Measurements from ENCODE around the gene PPIE.

PPIE gene

DNA sequence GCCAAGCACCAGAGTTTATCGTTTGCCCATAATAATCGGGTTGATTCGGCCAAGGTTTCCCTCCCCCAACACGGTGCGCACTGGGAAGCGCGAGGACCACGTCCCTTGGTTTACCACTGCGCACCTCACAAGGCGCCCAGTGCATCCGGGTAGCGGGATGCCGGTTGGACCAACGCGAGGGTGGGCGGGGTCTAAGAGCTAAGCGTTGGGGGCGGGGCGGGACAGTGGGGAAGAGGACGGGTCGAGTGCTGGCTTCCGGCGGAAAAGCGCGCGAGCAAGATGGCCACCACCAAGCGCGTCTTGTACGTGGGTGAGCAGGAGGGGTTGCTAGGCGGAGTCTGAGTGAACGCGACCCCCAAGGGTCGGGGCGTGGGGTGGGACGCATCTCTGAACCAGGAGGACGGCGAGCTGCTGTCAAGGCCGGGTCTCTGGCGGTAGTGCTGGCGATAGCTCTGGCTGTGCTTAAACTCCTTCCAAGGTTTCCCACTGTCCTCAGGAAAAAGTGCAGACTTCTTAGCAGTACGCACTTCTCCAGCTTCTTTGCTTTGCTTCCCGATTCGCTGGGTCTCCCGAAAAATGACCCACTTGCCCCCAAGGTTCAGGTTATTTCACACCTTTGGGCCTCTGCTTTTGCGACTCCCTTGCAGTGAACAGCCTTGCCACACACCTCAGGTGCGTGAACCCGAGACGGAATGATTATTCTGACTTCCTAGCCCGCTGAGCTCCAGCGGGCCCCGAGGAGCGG, at the start of gene PPIE:
Gene PPIE (plus strand): TSS at position 261 of the 745 bp plus-strand sequence. CDS start 19 bp downstream, at position 280.
- DNase-seq (ENCODE audit: low read depth) = peak; percentile 66

DNA sequence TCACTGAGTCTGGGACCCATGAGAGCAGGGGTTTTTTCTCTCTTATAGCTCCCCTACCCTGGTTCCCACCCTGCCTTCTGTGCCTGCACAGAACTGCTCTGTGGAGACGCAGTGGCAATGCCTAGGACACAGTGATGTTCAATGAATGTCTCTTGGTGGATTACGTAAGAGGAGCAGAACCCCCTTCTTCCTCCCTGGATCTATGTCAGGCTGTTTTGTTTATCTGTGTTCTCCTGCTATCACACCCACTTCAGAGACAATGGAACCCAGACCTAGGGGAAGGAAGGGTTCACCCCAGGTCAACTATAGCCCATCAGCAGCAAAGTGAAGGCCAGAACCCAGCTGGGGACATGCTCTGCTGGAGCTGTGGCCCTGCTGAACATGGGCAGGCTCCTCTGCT, 49.5 kb upstream of the PPIE start:
- DNase-seq (ENCODE audit: low read depth) = no peak

DNA sequence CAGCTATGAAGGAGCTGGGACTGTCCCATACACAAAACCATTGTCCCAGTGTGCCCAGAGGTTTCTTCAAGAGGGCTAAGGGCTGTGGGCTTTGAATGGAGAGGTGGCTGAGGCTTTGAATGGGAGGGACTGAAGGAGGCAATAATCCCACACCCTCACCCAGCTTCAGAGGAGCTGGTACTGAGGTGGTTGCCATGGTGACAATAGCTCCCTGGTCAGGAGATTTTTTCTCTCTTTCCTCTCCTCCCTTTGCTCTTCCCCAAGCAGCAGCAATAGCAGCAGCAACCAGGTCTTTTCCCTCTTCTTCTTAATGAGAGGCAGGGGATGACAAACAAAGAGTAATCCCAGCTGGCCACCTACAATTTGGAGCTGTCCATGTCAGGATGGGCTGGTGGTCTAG, 49.0 kb upstream of the PPIE start:
- no peak for DNase-seq (ENCODE audit: low read depth)

DNA sequence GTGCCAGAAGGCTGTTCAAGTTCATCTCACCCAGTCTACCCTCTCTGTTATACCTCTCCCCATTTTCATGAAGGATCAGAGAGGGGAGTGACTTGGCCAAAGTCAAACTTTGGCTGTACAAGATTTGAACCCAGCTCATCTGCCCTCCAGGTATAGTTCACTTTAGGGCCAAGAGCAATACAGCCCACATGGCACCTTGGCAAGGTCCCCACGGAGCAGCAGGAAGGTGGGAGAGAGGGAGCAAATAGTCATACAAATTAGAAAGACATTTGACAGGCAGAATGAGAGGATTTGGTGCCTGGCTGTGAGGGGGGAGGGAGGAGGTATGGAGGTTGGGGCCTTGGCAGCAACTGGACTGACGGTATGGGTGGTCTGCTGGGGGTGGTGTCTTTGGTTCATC, 48.5 kb upstream of the PPIE start:
- no peak for DNase-seq (ENCODE audit: low read depth)

DNA sequence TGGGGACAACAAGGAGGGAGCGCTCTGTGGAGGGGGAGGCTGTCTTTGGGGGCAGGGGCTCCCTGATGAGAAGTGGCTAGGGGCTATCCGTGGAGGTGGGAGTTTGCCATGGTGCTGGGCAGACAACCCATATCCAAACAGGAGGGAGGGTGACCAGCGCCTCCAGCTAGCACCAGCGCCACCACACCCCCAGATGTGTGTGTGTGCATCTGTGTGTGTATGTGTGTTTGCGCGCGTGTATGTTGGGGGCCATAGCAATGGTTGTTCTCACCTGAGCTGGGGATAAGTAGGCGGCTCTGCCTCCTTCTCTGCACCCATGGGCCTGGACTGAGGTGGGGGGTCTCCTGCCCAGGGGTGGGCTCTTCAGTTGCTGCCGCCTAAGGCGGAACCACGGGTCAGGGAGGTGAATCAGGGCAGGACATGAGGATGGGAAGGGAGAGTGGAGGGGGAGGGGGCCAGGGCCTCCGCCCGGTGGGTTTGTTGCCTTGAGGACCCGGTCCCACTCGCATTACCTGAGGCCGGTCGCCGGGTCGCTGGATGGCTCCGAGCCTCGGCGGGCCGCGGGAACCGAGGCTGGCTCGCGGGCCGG, 47.8 kb upstream of the PPIE start:
- DNase-seq (ENCODE audit: low read depth) = no peak

DNA sequence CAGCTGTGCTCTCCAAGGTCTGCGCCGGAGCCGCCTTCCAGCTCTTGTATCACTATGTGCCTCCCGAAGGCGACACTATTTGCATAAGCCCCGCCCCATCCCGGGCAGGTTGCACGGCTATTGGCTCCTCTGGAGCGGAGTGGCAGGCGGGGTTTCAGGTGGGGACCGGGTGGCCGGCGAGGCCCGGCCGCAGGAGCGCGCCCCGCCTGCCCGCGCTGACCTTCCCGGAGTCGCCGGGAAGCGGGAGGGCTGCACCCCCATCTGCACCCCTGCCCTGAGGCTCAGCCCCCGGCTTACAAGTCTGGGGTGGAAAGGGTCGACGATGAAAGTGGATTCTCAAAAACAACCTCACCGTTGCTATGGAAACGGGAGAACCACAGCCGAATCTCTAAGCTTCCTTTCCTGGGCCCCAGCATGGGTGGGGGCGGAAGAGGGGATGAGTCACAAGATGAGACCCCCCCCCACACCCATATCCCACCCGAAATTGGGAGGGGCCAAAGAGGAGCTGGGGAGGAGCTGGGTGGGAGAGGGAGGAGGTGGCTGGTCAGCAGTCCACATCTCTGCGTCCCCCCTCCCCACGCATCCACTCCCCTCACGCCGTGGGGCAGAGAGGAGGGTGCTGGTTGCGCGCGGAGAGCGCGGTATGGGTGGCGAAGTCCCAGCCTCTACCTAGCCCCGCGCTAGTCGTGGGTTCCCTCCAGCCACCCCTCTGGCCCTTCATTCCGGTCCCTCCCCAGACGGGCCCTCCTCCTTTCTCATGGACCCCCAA, 47.1 kb upstream of the PPIE start, which contains the start of gene HPCAL4:
Gene HPCAL4 (minus strand): TSS at position 51 of the 769 bp plus-strand sequence. CDS start 6,830 bp downstream, outside the sequence.
- peak; percentile 29 for DNase-seq (ENCODE audit: low read depth)

DNA sequence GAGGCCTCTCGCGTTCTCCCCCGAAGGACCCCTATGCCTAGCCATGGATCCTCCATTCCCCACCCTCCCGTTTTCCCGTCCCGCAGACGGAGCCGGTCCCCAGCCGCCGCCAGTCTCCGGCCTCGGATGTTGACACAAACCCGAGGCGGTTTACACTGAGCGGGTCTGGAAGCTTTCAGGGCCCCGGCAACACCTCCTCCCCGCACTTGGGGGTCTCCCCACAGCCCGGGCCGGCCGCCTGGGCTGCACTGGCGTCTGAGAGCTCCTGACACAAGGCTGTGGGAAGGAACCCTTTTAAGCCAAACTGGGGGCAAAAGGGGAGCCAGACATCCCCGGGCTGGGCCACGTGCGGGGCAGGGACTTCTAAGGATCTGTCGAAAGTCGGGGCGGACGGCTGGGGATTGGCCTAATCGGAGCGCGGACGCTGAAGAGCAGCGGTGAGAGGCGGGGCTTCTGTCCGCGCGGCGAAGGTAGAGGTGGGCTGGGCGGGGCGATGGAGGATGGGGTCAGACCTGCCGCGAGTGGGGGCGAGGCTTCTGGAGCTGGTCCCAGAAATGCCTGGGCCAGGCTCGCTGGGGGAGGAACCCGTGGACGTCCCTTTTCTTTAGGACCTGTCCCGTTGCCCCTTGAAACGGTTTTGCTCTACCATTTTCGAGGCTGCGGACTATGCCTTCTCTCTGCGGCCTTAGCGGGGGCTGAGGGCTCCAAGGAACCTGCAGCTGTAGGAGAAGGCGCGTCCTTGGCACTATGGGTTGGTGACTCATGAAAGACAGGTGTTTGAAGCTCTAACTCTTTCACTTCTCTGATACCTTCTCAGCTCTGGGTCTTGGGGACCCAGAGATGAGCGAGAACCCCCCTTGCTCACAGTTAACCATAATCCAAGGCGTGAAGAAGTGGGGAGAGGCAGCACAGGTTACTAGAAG, 46.3 kb upstream of the PPIE start:
- no peak for DNase-seq (ENCODE audit: low read depth)

DNA sequence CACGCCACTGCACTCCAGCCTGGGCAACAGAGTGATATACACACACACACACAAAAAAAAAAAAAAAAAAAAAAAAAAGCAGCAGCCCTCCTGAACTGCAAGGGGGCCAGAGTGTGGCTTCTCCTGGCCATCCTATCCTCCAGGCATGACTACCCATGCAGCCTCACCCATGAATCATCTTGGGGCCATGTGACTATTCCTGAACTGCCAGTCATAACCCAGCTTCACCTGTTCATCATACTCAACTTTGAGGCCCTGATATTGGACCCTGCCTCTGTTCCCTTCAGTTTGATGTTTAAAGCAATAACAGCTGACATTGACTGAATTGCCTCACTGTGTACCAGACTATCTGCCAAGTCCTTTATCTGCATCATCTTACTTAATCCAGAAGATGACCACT, 44.7 kb upstream of the PPIE start:
- no peak for DNase-seq (ENCODE audit: low read depth)

DNA sequence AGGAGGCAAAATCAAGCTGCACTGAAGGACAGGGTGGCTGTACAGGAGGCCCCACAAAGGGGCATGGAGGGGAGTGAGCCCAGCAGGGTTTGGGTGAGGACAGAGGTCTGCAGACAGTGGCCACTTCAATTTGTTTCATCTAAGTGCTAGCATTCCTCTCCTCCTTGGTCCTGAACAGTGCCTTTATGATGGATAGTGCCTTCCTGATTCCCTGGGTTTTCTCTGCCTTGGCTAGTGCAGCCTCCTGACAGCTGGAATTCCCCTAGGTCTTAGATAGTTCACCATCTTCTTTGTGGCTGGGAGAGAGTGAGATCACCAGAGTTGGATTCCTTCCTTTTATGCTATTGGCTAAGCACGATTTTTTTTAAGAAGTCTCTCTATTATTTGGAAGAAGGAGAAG, 43.7 kb upstream of the PPIE start:
- no peak for DNase-seq (ENCODE audit: low read depth)

DNA sequence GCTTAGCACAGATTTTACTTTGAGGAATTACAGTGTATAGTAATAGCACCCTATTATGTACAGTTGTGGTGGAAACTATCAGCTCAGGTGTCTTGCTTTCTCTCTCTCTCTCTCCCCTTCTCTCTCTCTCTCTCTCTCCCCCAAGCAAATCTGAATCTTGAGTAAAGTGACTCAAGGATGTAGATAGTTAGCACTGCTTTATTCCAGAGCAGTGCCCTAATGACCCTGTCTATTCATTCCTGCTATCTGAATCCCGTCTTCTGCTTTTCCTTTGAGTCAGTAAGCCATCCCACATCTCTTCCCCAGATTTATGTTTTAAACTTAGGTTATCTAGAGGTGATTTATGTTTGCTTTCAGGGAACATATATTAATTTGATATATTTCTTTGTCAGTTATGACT, 42.2 kb upstream of the PPIE start:
- DNase-seq (ENCODE audit: low read depth) = no peak

DNA sequence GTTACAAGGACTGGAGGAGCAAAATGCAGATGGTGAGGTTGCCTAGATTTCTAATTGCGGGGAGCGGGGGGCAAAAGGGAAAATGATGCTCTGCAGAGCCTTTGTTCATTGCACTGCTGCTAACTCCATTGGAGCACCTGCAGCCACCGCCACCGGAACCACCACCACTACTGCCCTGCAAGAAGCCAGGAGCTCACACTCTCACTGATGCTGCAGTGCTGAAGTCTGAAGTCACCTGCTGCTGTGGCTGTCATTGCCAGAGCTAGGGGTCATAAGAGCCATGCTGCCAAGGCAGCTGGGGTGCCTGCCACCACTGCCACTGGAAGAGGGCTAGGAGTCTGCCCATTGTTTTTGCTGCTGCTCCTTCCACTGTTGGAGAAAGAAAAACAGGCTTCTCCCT, 40.1 kb upstream of the PPIE start:
- DNase-seq (ENCODE audit: low read depth) = no peak

DNA sequence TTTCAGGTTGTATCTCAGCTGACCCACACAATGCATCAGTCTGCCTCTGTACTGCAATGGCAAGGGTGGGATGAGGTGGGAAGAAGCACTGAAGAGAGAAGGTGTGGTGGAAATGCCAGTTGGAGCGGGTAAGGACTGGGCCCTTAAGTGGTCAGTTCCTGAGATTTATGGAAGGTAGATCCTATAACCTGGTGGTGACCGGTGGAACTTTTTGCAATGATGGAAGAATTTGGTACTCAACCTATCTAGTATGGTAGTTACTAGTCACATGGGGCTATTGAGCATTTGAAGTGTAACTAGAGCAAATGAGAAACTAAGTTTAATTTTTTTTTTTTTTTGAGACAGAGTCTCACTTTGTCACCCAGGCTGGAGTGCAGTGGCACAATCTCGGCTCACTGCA, 39.3 kb upstream of the PPIE start:
- no peak for DNase-seq (ENCODE audit: low read depth)

DNA sequence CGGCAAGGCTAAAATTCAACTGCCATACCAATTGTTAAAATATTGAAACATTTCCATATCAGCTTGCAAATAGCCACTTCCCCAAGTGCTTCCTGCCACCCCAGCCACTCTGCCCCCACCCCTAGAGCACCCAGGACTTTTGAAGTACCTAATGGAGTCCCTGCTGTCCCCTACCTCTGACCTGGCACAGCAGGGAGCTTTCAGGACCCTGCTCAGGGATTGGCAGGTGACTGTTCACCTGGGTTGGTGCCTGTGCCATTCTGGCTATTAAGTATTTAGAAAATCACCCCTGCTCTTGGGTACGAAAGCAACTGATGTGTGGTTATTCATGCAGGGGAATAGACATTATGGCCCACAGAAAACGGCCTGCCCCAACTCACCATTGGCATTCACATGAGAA, 38.3 kb upstream of the PPIE start:
- no peak for DNase-seq (ENCODE audit: low read depth)

DNA sequence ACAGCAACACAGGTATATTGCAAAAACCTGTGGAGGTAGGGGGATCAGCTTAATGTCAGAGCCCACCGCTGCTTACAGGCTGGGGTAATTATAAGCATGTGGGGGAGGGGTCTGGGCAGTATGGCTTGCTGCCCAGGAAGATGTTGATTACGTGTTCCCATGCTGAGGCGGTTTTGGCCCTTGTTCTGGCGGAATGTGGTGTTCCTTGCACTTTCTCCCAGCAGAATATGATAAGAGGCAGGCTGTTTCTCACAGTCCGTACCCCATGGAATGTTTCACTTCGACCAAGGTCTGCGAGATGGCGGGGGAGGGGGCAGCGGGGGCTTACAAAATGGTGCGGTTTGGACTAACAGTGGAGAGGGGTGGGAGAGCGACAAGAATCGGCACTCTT, 37.6 kb upstream of the PPIE start:
- DNase-seq (ENCODE audit: low read depth) = no peak

DNA sequence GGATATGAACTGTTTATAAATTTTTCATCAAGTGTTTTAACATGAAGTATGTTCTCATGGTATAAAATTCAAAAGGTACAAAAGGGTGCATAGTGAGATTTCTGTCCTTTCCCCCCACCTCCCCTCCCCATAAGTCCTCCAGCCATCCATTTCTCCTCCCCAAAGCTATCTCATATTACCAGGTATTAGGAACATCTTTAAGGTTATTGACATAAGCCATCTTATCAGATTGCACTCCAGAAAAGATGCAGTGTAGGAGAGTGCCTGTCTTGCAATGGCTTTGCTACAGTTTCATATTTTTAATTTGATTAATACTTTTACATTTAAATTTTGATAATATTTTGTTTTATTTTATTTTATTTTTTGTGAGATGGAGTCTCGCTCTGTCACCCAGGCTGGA, 33.9 kb upstream of the PPIE start:
- no peak for DNase-seq (ENCODE audit: low read depth)

DNA sequence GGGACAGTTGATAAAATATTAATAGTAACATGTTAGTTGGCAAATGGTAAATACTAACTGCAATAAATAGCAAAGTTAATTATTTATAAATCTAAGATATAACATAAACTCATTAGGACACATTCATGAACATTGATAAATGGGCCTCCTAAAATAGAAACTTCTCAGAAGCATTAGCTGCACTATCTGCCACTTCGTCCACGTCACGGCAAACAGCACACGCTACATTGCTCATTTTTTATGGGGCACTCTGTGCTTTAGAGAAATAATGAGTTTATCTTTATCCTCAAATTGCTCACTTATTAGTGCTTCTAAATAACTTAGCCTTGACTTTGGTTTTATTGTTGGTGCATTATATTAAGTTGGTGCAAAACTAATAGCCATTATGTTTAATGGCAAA, 31.2 kb upstream of the PPIE start:
- DNase-seq (ENCODE audit: low read depth) = no peak

DNA sequence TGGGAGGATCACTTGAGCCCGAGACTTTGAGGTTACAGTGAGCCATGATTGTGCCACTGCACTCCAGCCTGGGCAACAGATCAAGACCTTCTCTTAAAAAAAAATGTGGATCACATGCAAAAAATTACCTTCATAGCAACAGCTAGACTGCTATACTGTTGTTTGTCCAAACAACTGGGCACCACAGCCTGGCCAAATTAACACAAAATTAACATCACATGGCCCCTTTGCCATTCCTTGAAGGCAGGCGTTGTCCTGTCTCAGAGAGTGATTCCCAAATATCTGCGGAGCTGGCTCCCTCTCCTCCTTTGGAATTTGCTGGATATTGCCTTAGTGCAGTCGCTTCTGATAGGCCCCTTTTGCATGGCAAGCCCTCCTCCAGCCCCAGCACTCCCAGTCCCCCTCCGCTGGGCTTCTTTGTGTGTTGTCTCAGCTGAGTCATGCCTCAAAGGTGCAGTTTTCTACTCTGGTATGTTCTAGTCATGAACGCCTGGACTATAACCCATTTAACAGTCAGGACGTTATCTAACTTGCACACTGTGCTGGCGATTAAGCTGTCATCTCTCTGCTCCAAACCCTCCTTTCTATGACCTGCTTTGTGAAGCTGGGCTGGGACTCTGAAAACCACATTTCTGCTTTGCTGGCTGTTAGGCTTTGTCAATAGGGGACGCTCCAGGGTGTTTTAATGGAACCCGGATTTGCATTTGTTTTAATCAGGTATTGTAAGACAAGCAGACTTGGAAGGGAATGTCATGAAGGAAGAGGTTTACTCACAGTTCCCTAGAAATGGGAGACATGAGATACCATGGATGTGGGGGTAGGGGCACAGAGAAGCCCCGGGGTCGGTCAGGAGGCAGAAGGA, 27.3 kb upstream of the PPIE start:
- no peak for DNase-seq (ENCODE audit: low read depth)

DNA sequence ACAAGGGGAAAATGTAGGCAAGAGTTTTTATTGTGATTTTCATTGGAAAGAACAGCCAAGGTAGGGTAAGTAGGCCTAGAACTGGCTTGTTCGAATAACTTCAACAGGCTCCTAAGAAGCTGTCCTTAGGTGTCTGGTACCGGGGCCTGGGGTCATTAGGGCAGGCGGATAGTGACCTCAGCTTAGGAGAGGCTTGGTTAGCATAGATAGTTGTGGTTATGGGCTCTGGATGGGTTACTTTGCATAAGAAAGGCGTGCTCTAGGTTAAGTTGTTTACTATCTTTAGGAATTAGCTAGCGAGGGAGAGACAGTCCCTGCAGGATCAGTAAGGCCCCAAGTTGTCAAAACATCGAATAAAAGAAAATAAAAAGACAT, 26.7 kb upstream of the PPIE start:
- DNase-seq (ENCODE audit: low read depth) = no peak

DNA sequence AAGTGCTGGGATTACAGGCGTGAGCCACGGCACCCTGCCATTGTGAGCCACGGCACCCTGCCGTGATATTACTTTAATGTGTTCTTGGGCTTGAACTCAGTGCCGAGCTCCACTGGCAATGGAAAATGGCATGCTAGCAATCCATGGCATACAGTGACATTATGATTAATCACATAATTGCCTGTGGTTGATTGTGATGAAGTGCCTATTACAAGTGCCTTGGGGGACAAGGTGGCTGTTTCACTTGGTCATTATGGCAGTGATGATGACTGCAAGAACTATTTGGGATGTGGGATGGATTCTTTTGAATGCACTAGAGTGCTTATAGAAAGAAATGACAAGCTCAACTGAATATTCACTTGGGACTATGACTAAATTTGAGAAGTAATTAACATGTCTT, 25.1 kb upstream of the PPIE start:
- DNase-seq (ENCODE audit: low read depth) = no peak

DNA sequence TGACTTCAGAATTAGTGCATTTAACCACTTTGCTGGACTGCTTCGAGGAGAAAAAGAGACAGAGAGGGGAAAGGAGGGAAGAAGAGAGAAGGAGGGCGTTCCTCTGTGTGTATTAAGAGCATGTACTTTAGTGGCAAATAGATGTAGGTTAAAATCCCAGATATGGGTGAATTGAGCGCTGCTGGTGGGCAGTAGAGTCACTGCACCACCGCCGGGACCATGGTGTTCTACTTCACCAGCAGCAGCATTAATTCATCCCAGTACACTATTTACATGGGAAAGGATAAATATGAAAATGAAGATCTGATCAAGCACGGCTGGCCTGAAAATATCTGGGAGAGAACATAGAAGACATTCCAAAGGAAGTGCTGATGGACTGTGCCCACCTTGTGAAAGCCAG, 20.9 kb upstream of the PPIE start:
- no peak for DNase-seq (ENCODE audit: low read depth)

Data from HS-27A (cell line).